K562 (cell line): ENCODE results near the gene AWAT1. TPM values are rescaled to one million over a fixed set of nuclear protein-coding genes. Genes with fewer than 3 reads are reported as not detected.

Source experiments
- ATAC-seq: fragments of 200-7000 bp; cut with Tn5 transposase; 3 replicates; pipeline ENCODE4 v1.9.1; 2020; ENCODE audit warnings: moderate library complexity
- BruUV-seq: library from RNA; stranded (reverse); fragments of 400-500 nt; replicated peaks from 2 replicates; lab custom pipeline; 2021; lab: Mats Ljungman, UMichigan
- CTCF ChIA-PET: fragments of 300-600 bp; formaldehyde crosslinking; extraction: SDS; loops from one replicate; lab custom pipeline; 2021; ENCODE audit warnings: low intra/inter-chr PET ratio; lab: Yijun Ruan, JAX
- POLR2A ChIA-PET: fragments of 300-600, 350-650 bp; sonication (Branson Sonifier 250); formaldehyde crosslinking; extraction: SDS; loops from one replicate; lab custom pipeline; 2021; ENCODE audit warnings: antibody characterized with exemption, inconsistent platforms; lab: Yijun Ruan, JAX
- DNase-seq, 4 experiments: peaks; one replicate each; pipeline versions ENCODE4 v3.0.0 to v3.0.0-alpha.2; 2011 to 2018; ENCODE audit warnings: low spot score in 3 of 4, mixed read lengths in 3 of 4; ENCODE audit errors: extremely low read depth in 1 of 4
- FAIRE-seq: peaks from 2 replicates; lab custom pipeline; 2011; peaks lifted over from hg19 to GRCh38; lab: Jason Lieb, UNC
- H2AFZ ChIP-seq: 2 replicates; pipeline ENCODE4 v1.6.0; 2011; ENCODE audit warnings: low read depth, low read length, control low read depth, inconsistent platforms
- H3K27ac ChIP-seq: fragments of 200-600 bp; 3 replicates; pipeline ENCODE4 v1.8.0; 2011; ENCODE audit warnings: low read depth, mild to moderate bottlenecking, control low read depth, inconsistent platforms, low read length, moderate library complexity, mixed read lengths; ENCODE audit errors: extremely low read depth
- H3K27me3 ChIP-seq, 2 experiments: fragments of 300-600 bp in 1 of 2; 2 replicates in 1 of 2; 3 replicates in 1 of 2; pipeline versions ENCODE4 v1.6.0 to v1.8.0; 2011; ENCODE audit warnings: inconsistent platforms in 2 of 2, low read length in 2 of 2, mild to moderate bottlenecking in 1 of 2, mixed read lengths in 1 of 2, moderate library complexity in 1 of 2; ENCODE audit not compliant: control insufficient read depth in 2 of 2, insufficient read depth in 2 of 2
- H3K36me3 ChIP-seq: fragments of 300-600 bp; 3 replicates; pipeline ENCODE4 v1.8.0; 2011; ENCODE audit warnings: mild to moderate bottlenecking, low read length, inconsistent platforms; ENCODE audit not compliant: control insufficient read depth, insufficient read depth
- H3K4me1 ChIP-seq, 2 experiments: fragments of 200-600 bp in 1 of 2; replicated peaks in 1 of 2; 2 replicates in 1 of 2; 3 replicates in 1 of 2; pipeline versions ENCODE4 v1.5.1 to v1.8.0; 2011; ENCODE audit warnings: inconsistent platforms in 2 of 2, low read length in 2 of 2, mild to moderate bottlenecking in 1 of 2, mixed read lengths in 1 of 2, moderate library complexity in 1 of 2; ENCODE audit not compliant: control insufficient read depth in 2 of 2, insufficient read depth in 2 of 2
- H3K4me2 ChIP-seq: 2 replicates; pipeline ENCODE4 v1.6.1; 2011; ENCODE audit warnings: low read length, control low read depth, inconsistent platforms, mixed read lengths; ENCODE audit not compliant: insufficient read depth
- H3K4me3 ChIP-seq: fragments of 200-600 bp; sonication (generic), shearing (Covaris generic); 2 replicates; pipeline ENCODE4 v1.5.1; 2016; ENCODE audit warnings: control low read depth, inconsistent platforms
- H3K79me2 ChIP-seq: fragments of 200-600 bp; 3 replicates; pipeline ENCODE4 v1.8.0; 2011; ENCODE audit warnings: low read length, inconsistent platforms; ENCODE audit not compliant: control insufficient read depth, insufficient read depth
- H3K9ac ChIP-seq, 2 experiments: 2 replicates each; pipeline versions ENCODE4 v1.6.0 to v1.6.1; 2011; ENCODE audit warnings: low read depth in 2 of 2, low read length in 2 of 2, control low read depth in 1 of 2, inconsistent platforms in 1 of 2, mild to moderate bottlenecking in 1 of 2, mixed read lengths in 1 of 2; ENCODE audit not compliant: insufficient read depth in 1 of 2
- H3K9me1 ChIP-seq: one replicate; pipeline ENCODE4 v1.6.0; 2011; ENCODE audit warnings: inconsistent platforms, mild to moderate bottlenecking, low read length, moderate library complexity; ENCODE audit not compliant: control insufficient read depth, insufficient read depth
- H3K9me3 ChIP-seq: replicated peaks from 2 replicates; pipeline ENCODE4 v1.5.1; 2011; ENCODE audit warnings: low read depth, low read length, inconsistent platforms; ENCODE audit not compliant: control insufficient read depth, insufficient read depth
- H4K20me1 ChIP-seq: replicated peaks from 2 replicates; pipeline ENCODE4 v1.6.1; 2011; ENCODE audit warnings: low read length, inconsistent platforms, mixed read lengths; ENCODE audit not compliant: control insufficient read depth, insufficient read depth
- CXXC5 ChIP-seq: fragments of 250-450 bp; sonication (Bioruptor Pico); IDR thresholded peaks from 2 replicates; pipeline ENCODE4 v1.8.0; 2022; ENCODE audit warnings: inconsistent platforms, mild to moderate bottlenecking, moderate library complexity
- DNMT1 ChIP-seq: fragments of 450-650 bp; IDR thresholded peaks from 2 replicates; pipeline ENCODE4 v1.6.1; 2016; ENCODE audit warnings: antibody characterized with exemption, mild to moderate bottlenecking
- GATA2 ChIP-seq: sonication (generic); formaldehyde crosslinking; IDR thresholded peaks from 2 replicates; pipeline ENCODE4 v1.4.0; 2020; ENCODE audit warnings: mild to moderate bottlenecking, missing genetic modification reagents
- GTF2A2 ChIP-seq: IDR thresholded peaks from 2 replicates; pipeline ENCODE4 v1.6.1; 2016; ENCODE audit warnings: mild to moderate bottlenecking, missing genetic modification characterization, missing compliant biosample characterization
- GTF2B ChIP-seq: IDR thresholded peaks from 2 replicates; pipeline ENCODE4 v1.6.1; 2011; ENCODE audit not compliant: insufficient read length; ENCODE audit errors: extremely low read depth
- KLF16 ChIP-seq: IDR thresholded peaks from 2 replicates; pipeline ENCODE4 v1.6.1; 2016; ENCODE audit warnings: antibody characterized with exemption
- MEIS2 ChIP-seq: fragments of 450-650 bp; IDR thresholded peaks from 2 replicates; pipeline ENCODE4 v1.6.1; 2014; ENCODE audit warnings: mild to moderate bottlenecking; ENCODE audit not compliant: partially characterized antibody
- MTA3 ChIP-seq: fragments of 450-650 bp; formaldehyde crosslinking; IDR thresholded peaks from 2 replicates; pipeline ENCODE4 v1.6.1; 2017; ENCODE audit warnings: mild to moderate bottlenecking, borderline replicate concordance
- NCOA1 ChIP-seq: fragments of 450-650 bp; IDR thresholded peaks from 2 replicates; pipeline ENCODE4 v1.6.1; 2016; ENCODE audit warnings: low read depth
- NR2F6 ChIP-seq: fragments of 450-650 bp; formaldehyde crosslinking; IDR thresholded peaks from 2 replicates; pipeline ENCODE4 v1.4.0; 2020; ENCODE audit warnings: mild to moderate bottlenecking
- NRF1 ChIP-seq, 2 experiments: fragments of 450-650 bp; IDR thresholded peaks in 1 of 2; conservative IDR thresholded peaks in 1 of 2; 2 replicates each; pipeline ENCODE4 v1.6.1; 2014; ENCODE audit warnings: mild to moderate bottlenecking in 2 of 2
- RFX5 ChIP-seq: IDR thresholded peaks from 2 replicates; pipeline ENCODE4 v1.6.1; 2011; ENCODE audit warnings: low read depth, mild to moderate bottlenecking, improper control_type of control experiment, low read length
- SMARCA5 ChIP-seq: fragments of 450-650 bp; IDR thresholded peaks from 2 replicates; pipeline ENCODE4 v1.6.1; 2016
- SMC3 ChIP-seq: conservative IDR thresholded peaks from 2 replicates; pipeline ENCODE4 v1.6.1; 2011; ENCODE audit warnings: low read depth, low read length, improper control_type of control experiment; ENCODE audit not compliant: insufficient read depth
- SREBF2 ChIP-seq: sonication (generic); formaldehyde crosslinking; IDR thresholded peaks from 2 replicates; pipeline ENCODE4 v1.4.0; 2020; ENCODE audit warnings: mild to moderate bottlenecking, missing genetic modification reagents
- TEAD2 ChIP-seq: fragments of 450-650 bp; IDR thresholded peaks from 2 replicates; pipeline ENCODE4 v1.6.1; 2016; ENCODE audit warnings: missing genetic modification characterization, control low read depth, missing compliant biosample characterization
- ZNF184 ChIP-seq: sonication (generic); formaldehyde crosslinking; IDR thresholded peaks from 2 replicates; pipeline ENCODE4 v1.5.0; 2020; ENCODE audit warnings: missing genetic modification reagents
- ZNF324 ChIP-seq: fragments of 250-450 bp; sonication (Bioruptor Pico); IDR thresholded peaks from 2 replicates; pipeline ENCODE4 v1.4.0; 2020; ENCODE audit warnings: mild to moderate bottlenecking
- WGBS: fragments of 100-300 bp; shearing (Covaris generic); methylation state at CpG from one replicate; pipeline ENCODE4 v1.1.6; 2016; ENCODE audit warnings: low coverage, mixed read lengths; ENCODE audit not compliant: insufficient coverage; ENCODE audit errors: missing lambda C conversion rate; 5-methylcytosine and 5-hydroxymethylcytosine counted together
- in situ Hi-C: fragments of 300-500 bp; cut with MboI; formaldehyde crosslinking; loops from 4 replicates; pipeline ENCODE4 v1.15.0; 2018; ENCODE audit warnings: inconsistent platforms, mixed read lengths
- intact Hi-C: fragments of 100-400 bp; cut with micrococcal nuclease; formaldehyde crosslinking; loops from 2 replicates; pipeline ENCODE4 v1.14.2; 2022
- polyA plus RNA-seq, 8 experiments: library from polyadenylated mRNA; depleted of rRNA in 4 of 8; stranded (reverse) in 5 of 8; unstranded in 3 of 8; fragments of >200 nt; fragmentation: Nextera tagmentation in 2 of 8; fragmentation: Illumina TruSeq in 1 of 8; extraction: Ambion mirVana in 2 of 8; extraction: Trizol in 1 of 8; gene quantifications; 2 replicates each; pipeline versions ENCODE4 v1.2.1 to v1.2.3, GENCODE V29; 2011 to 2014; ENCODE audit warnings: inconsistent platforms in 1 of 8, missing spikeins in 1 of 8
- total RNA-seq, 7 experiments: library from RNA; depleted of rRNA in 6 of 7; stranded (reverse); fragments of >200 nt in 6 of 7; fragmentation: Illumina TruSeq in 2 of 7; extraction: Trizol in 2 of 7; gene quantifications; 2 replicates each; pipeline versions ENCODE4 v1.2.1 to v1.2.3, GENCODE V29; 2011 to 2021; ENCODE audit warnings: low replicate concordance in 1 of 7
- TF ChIP-seq, protein P1 (sequence below), 2 experiments: IDR thresholded peaks in 1 of 2; conservative IDR thresholded peaks in 1 of 2; 2 replicates each; pipeline ENCODE4 v1.6.1; 2016; ENCODE audit warnings: low read depth in 2 of 2, mild to moderate bottlenecking in 1 of 2, missing compliant biosample characterization in 1 of 2, missing genetic modification characterization in 1 of 2, moderate library complexity in 1 of 2

AWAT1 gene
- total and polyA plus RNA-seq, 9 of the 15 experiments (the other 6 are each of a cell fraction or from before 2014, with no cell fraction given): not detected

GRCh38 chrX:70255452-70255851 lies 21.0 kb downstream of the AWAT1 start (continued):
- TF ChIP-seq SMC3: no peak
- no peak for TF ChIP-seq NR2F6
- no peak for TF ChIP-seq CXXC5 (CRISPR knock-in tag)
- TF ChIP-seq GTF2B: no peak
- no peak for TF ChIP-seq ZNF184
- TF ChIP-seq SMARCA5: no peak
- no peak for TF ChIP-seq SREBF2 (CRISPR knock-in tag)

DNA sequence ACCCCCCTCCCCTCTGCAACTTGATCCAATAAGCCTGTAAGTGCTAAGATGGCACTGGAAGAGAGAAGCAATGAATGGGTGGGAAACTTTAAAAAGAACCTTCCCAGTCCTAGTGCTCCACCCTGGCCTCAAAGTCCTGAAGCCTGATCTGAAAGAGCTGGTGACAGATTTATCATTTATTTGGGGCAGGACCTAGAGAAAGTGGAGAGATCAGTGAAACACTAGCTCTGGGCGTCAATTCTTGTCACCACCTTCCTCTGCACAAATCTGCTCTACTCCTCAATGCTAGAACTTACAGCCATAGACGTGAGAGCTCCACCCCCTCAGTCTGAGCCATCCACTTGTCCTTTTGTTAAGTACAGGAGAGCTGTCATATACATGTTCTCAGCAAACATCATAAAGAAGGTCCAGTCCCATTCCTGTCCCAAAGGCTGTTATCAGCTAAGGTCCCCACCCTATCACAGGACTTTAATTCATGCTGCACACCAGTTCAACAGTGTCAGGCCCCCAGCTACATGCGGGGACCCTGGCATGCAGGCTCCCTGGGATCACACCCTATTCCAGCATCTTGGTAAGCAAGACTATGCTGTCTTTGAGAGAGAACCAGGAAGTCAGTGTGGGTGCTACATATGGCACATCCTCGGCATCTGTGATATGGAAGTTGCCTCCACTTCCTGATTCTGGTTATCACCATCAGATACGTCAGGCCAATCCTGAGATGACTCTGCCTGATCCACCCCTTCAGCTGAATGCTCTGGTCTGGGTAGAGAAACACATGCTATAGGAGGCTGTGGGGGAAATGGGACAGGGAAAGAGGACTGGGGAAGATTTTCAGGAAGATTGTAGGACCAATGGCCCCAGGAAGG lies 23.2 kb downstream of the AWAT1 start:
- Histone ChIP-seq H3K27me3 (peaks cover 4 to 31% of the 10 kb centered on the region in 2 experiments; a peak in 4 of 5 replicates), H3K27ac (no peak overlapping the region), H3K4me2 (no peak overlapping the region), H3K79me2 (no peaks in the 10 kb centered on the region), H3K4me3 (no peak overlapping the region), H3K9ac (no peak overlapping the region), H4K20me1 (no peaks in the 10 kb centered on the region; the same call in none of the 2 replicates), H2AFZ (no peak overlapping the region), H3K9me1 (no peaks in the 10 kb centered on the region), H3K36me3 (no peaks in the 10 kb centered on the region), H3K4me1 (no peaks in the 10 kb centered on the region; a peak in 1 of 5 replicates), H3K9me3 (no peaks in the 10 kb centered on the region)
- CTCF ChIA-PET: no interaction called here
- DNase-seq: no peak
- in situ Hi-C loops: no loop called here
- POLR2A ChIA-PET: interaction anchor here (0.6 kb wide), 2 partner anchors 18 to 60 kb away, joined by 3 read pairs; no protein-coding TSS in a partner anchor
- no peak for FAIRE-seq
- no TSS peak for BruUV-seq
- ATAC-seq: no peak; the same call in 2 of the 3 replicates
- intact Hi-C loops: no loop called here
- no peak for TF ChIP-seq NRF1 (conservative IDR thresholded peaks at IDR 0.05 in 1 of 2, IDR thresholded peaks at IDR 0.05 in 1 of 2)
- TF ChIP-seq GTF2A2 (tag): no peak
- no peak for TF ChIP-seq TEAD2 (tag)
- TF ChIP-seq, protein P1, sequence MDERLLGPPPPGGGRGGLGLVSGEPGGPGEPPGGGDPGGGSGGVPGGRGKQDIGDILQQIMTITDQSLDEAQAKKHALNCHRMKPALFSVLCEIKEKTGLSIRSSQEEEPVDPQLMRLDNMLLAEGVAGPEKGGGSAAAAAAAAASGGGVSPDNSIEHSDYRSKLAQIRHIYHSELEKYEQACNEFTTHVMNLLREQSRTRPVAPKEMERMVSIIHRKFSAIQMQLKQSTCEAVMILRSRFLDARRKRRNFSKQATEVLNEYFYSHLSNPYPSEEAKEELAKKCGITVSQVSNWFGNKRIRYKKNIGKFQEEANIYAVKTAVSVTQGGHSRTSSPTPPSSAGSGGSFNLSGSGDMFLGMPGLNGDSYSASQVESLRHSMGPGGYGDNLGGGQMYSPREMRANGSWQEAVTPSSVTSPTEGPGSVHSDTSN (CRISPR knock-in tag; IDR thresholded peaks at IDR 0.05; ENCODE audit: low read depth): no peak
- TF ChIP-seq, protein P1 (tag; conservative IDR thresholded peaks at IDR 0.05; ENCODE audit: low read depth): peak; percentile 23; the same call in 1 of the 2 replicates
- TF ChIP-seq DNMT1: no peak
- TF ChIP-seq MTA3: no peak
- TF ChIP-seq NCOA1: no peak
- no peak for TF ChIP-seq RFX5
- peak; percentile 29 for TF ChIP-seq MEIS2
- TF ChIP-seq ZNF324 (CRISPR knock-in tag): no peak
- TF ChIP-seq GATA2: no peak
- no peak for TF ChIP-seq KLF16
- 8% methylated on average over 4 of the region's 5 CpGs for WGBS
